A673 (cell line): Measurements from ENCODE around the gene SH2D3C. TPM values are rescaled to one million over a fixed set of nuclear protein-coding genes. Genes with fewer than 3 reads are reported as not detected.

Experiments used
- BruUV-seq: library from RNA; stranded (reverse); fragments of 400-500 nt; replicated peaks from 2 replicates; lab custom pipeline; 2021; lab: Mats Ljungman, UMichigan
- CTCF ChIA-PET: fragments of 300-600 bp; sonication (Branson Sonifier 250); formaldehyde crosslinking; loops from one replicate; lab custom pipeline; 2022; ENCODE audit warnings: antibody characterized with exemption; lab: Charles Lee
- POLR2A ChIA-PET: fragments of 300-600 bp; sonication (Branson Sonifier 250); formaldehyde crosslinking; loops from one replicate; lab custom pipeline; 2022; ENCODE audit warnings: antibody characterized with exemption; ENCODE audit not compliant: low non-redundant PET; lab: Charles Lee
- DNase-seq: peaks from one replicate; pipeline ENCODE4 v3.0.0-alpha.2; 2015; ENCODE audit warnings: low spot score
- H3K27ac ChIP-seq: fragments of 200-600 bp; sonication (generic); 2 replicates; pipeline ENCODE4 v1.5.1; 2016; ENCODE audit warnings: mixed run types, low read depth, mild to moderate bottlenecking, mixed read lengths, antibody characterized with exemption, low read length; ENCODE audit not compliant: poor library complexity, severe bottlenecking
- H3K27me3 ChIP-seq: fragments of 200-600 bp; sonication (generic); replicated peaks from 2 replicates; pipeline ENCODE4 v1.6.1; 2017; ENCODE audit warnings: mixed run types, low read depth, mild to moderate bottlenecking, mixed read lengths, antibody characterized with exemption, low read length; ENCODE audit not compliant: insufficient read depth, poor library complexity
- H3K36me3 ChIP-seq: fragments of 200-600 bp; sonication (generic); 2 replicates; pipeline ENCODE4 v1.6.1; 2016; ENCODE audit warnings: mixed run types, mild to moderate bottlenecking, mixed read lengths, antibody characterized with exemption, low read length; ENCODE audit not compliant: insufficient read depth, poor library complexity, severe bottlenecking
- H3K4me1 ChIP-seq: fragments of 200-600 bp; sonication (generic); 2 replicates; pipeline ENCODE4 v1.6.1; 2017; ENCODE audit warnings: mixed run types, mild to moderate bottlenecking, mixed read lengths, antibody characterized with exemption, low read length; ENCODE audit not compliant: insufficient read depth, poor library complexity, severe bottlenecking
- H3K4me3 ChIP-seq: fragments of 200-600 bp; sonication (generic); 2 replicates; pipeline ENCODE4 v1.5.1; 2016; ENCODE audit warnings: low read depth, mixed run types, mild to moderate bottlenecking, mixed read lengths, low read length; ENCODE audit not compliant: poor library complexity, severe bottlenecking
- H3K9me3 ChIP-seq: fragments of 200-600 bp; sonication (generic); 2 replicates; pipeline ENCODE4 v1.6.1; 2016; ENCODE audit warnings: mixed run types, low read depth, mild to moderate bottlenecking, mixed read lengths, antibody characterized with exemption, low read length; ENCODE audit not compliant: poor library complexity, severe bottlenecking
- CTCF ChIP-seq: fragments of 300-800, 200-600 bp; sonication (generic); conservative IDR thresholded peaks from 2 replicates; pipeline ENCODE4 v1.5.1; 2017; ENCODE audit warnings: low read depth, mild to moderate bottlenecking, antibody characterized with exemption, low read length, moderate library complexity, mixed read lengths
- EZH2 ChIP-seq: fragments of 200-600 bp; sonication (generic); IDR thresholded peaks from 2 replicates; pipeline ENCODE4 v1.6.1; 2017; ENCODE audit warnings: borderline replicate concordance, low read depth, mild to moderate bottlenecking, mixed read lengths, antibody characterized with exemption, low read length; ENCODE audit not compliant: poor library complexity, severe bottlenecking
- intact Hi-C: fragments of 100-400 bp; cut with micrococcal nuclease; formaldehyde crosslinking; loops from one replicate; pipeline ENCODE4 v1.10.0; 2022; ENCODE audit not compliant: unreplicated experiment
- total RNA-seq: library from RNA; stranded (reverse); gene quantifications from 2 replicates; pipeline ENCODE4 v1.2.3, GENCODE V29; 2021

The SH2D3C gene
- total RNA-seq, 1 experiment from 2014 or later = not detected

DNA sequence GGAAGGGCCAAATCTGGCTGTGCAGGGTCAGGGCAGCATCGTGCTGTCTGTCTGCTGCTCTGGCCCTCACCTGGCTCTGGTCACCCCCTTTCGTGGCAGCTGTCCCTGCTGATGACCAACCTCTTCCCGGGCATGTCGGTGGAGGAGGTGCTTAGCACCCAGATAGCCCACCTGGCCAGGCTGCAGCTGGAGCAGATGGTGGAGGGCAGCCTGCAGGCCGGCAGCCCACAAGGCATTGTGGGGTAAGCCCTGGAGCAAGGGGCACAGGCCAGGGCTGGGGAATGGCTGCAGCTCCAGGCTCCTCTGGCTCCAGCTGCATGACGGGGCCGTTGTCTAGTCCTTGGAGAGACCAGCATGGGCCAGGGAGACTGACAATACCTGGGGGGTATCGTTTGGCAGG lies 51.6 kb downstream of the SH2D3C start:
- H3K4me1 ChIP-seq = no peaks in the 10 kb centered on the region
- no peak overlapping the region for H3K27ac ChIP-seq
- ChIA-PET CTCF (no interaction called here), POLR2A (no interaction called here)
- no peaks in the 10 kb centered on the region for H3K27me3 ChIP-seq
- TF ChIP-seq EZH2 = no peak
- no peak for TF ChIP-seq CTCF
- intact Hi-C loops = no loop called here
- DNase-seq = no peak
- BruUV-seq = no TSS peak
- no peaks in the 10 kb centered on the region for H3K36me3 ChIP-seq
- no peaks in the 10 kb centered on the region for H3K9me3 ChIP-seq
- no peak overlapping the region for H3K4me3 ChIP-seq

- TF ChIP-seq CTCF (no peak), EZH2 (no peak)
- no TSS peak for BruUV-seq
- no peak overlapping the region for H3K27ac ChIP-seq
- H3K4me1 ChIP-seq = no peaks in the 10 kb centered on the region
- POLR2A ChIA-PET = no interaction called here
- no peak for DNase-seq
- intact Hi-C loops = no loop called here
- H3K4me3 ChIP-seq = no peak overlapping the region
- no peaks in the 10 kb centered on the region for H3K9me3 ChIP-seq
- CTCF ChIA-PET = no interaction called here
- no peaks in the 10 kb centered on the region for H3K36me3 ChIP-seq
- H3K27me3 ChIP-seq = no peaks in the 10 kb centered on the region
Measured at GRCh38 chr9:127724012-127724411, 54.5 kb downstream of the SH2D3C start.

DNA sequence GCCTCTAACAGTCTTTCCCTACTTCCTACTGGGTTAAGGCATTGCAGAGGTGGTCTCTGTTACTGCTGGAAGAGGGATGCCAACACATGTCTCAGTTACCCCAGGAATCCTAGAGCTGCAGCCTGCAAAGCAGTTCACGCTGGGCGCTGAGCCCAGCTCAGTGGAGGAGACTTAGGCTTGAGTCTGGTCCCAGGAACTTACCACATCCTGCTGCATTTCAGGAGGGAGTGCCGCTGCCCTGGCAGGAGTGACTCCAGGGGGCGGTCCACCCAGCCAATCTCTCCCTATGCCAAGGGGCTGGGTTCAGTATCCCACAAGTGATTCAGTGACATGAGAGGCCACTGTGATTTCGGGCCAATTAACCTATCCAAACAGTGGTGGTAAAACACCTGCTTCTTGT lies 55.0 kb downstream of the SH2D3C start:
- intact Hi-C loops = no loop called here
- no peak overlapping the region for H3K4me3 ChIP-seq
- H3K36me3 ChIP-seq = no peaks in the 10 kb centered on the region
- TF ChIP-seq CTCF (no peak), EZH2 (no peak)
- H3K27ac ChIP-seq = no peak overlapping the region
- H3K9me3 ChIP-seq = no peaks in the 10 kb centered on the region
- no TSS peak for BruUV-seq
- ChIA-PET CTCF (interaction anchor here (0.7 kb wide), 1 partner anchor 9 kb away, joined by 4 read pairs; no protein-coding TSS in a partner anchor), POLR2A (no interaction called here)
- no peaks in the 10 kb centered on the region for H3K27me3 ChIP-seq
- no peaks in the 10 kb centered on the region for H3K4me1 ChIP-seq
- no peak for DNase-seq
